Kidney (tissue), 14 donors: ENCODE data around the gene ANKRD11. TPM values are rescaled to one million over a fixed set of nuclear protein-coding genes. Genes with fewer than 3 reads are reported as not detected.

ENCODE experiments used
- DNase-seq, 5 donors: peaks; one replicate each; pipeline ENCODE4 v3.0.0-alpha.2; 2013 to 2020
- FAIRE-seq: peaks from 2 replicates; lab custom pipeline; 2012; peaks lifted over from hg19 to GRCh38; lab: Jason Lieb, UNC
- H3K27ac ChIP-seq, 2 donors: one replicate each; pipeline ENCODE4 v1.7.0; 2013; ENCODE audit warnings: low read depth in 2 of 2, low read length in 2 of 2, inconsistent platforms in 1 of 2
- H3K27me3 ChIP-seq: one replicate; pipeline ENCODE4 v1.7.1; 2013; ENCODE audit warnings: low read length, inconsistent platforms; ENCODE audit not compliant: control insufficient read depth, insufficient read depth
- H3K36me3 ChIP-seq, 3 donors: one replicate each; pipeline versions ENCODE4 v1.7.0 to v1.7.1; 2013; ENCODE audit warnings: low read length in 3 of 3, control low read depth in 1 of 3, inconsistent platforms in 1 of 3; ENCODE audit not compliant: insufficient read depth in 3 of 3, control insufficient read depth in 2 of 3
- H3K4me1 ChIP-seq, 3 donors: one replicate each; pipeline versions ENCODE4 v1.7.0 to v1.7.1; 2013; ENCODE audit warnings: low read length in 3 of 3, inconsistent platforms in 1 of 3, low read depth in 1 of 3; ENCODE audit not compliant: control insufficient read depth in 2 of 3, insufficient read depth in 2 of 3
- H3K4me3 ChIP-seq, 3 donors: one replicate each; pipeline versions ENCODE4 v1.7.0 to v1.8.1; 2013; ENCODE audit warnings: low read length in 3 of 3, control low read depth in 1 of 3, inconsistent platforms in 1 of 3
- H3K9ac ChIP-seq, 3 donors: one replicate each; pipeline versions ENCODE4 v1.7.0 to v1.7.1; 2013; ENCODE audit warnings: low read length in 3 of 3, control low read depth in 1 of 3, inconsistent platforms in 1 of 3
- H3K9me3 ChIP-seq, 3 donors: one replicate each; pipeline versions ENCODE4 v1.7.0 to v1.7.1; 2013; ENCODE audit warnings: low read length in 3 of 3, control low read depth in 1 of 3, inconsistent platforms in 1 of 3; ENCODE audit not compliant: control insufficient read depth in 2 of 3, insufficient read depth in 1 of 3
- intact Hi-C: fragments of 100-400 bp; cut with DNase I; formaldehyde crosslinking; loops from one replicate; pipeline ENCODE4 v1.11.1; 2022
- polyA plus RNA-seq: library from polyadenylated mRNA; stranded (reverse); fragments of 350-450 nt; fragmentation: Illumina TruSeq; extraction: RNeasy Lipid Tissue Mini Kit (QIAGEN cat#74804); gene quantifications from one replicate; pipeline ENCODE4 v1.2.3, GENCODE V29; 2014; ENCODE audit warnings: low read depth, low replicate concordance; ENCODE audit not compliant: insufficient read depth
- total RNA-seq: library from RNA; stranded (reverse); fragmentation: NEBNext Ultra II Directional; extraction: Animal tissue kit (Norgen Biotek cat#: 25700); gene quantifications from one replicate; pipeline ENCODE4 v1.2.1, GENCODE V29; 2021
- TF ChIP-seq, protein P1 (sequence below): IDR thresholded peaks from 3 replicates; pipeline ENCODE4 v1.5.1; 2012; ENCODE audit warnings: mild to moderate bottlenecking, moderate library complexity, borderline replicate concordance; ENCODE audit not compliant: insufficient read depth; ENCODE audit errors: extremely low read depth
- donor health status: control.
- donor health status: control.
- donor health status: control.
- donor health status: control.
- donor health status: control.
- donor health status: DM: yes; HTN: yes; CAD: no.
- donor health status: Normal renal cell carcinoma (clear cell type).

ANKRD11 gene
- total and polyA plus RNA-seq, 2 donors from 2014 or later: 36.2 to 154 TPM

DNA sequence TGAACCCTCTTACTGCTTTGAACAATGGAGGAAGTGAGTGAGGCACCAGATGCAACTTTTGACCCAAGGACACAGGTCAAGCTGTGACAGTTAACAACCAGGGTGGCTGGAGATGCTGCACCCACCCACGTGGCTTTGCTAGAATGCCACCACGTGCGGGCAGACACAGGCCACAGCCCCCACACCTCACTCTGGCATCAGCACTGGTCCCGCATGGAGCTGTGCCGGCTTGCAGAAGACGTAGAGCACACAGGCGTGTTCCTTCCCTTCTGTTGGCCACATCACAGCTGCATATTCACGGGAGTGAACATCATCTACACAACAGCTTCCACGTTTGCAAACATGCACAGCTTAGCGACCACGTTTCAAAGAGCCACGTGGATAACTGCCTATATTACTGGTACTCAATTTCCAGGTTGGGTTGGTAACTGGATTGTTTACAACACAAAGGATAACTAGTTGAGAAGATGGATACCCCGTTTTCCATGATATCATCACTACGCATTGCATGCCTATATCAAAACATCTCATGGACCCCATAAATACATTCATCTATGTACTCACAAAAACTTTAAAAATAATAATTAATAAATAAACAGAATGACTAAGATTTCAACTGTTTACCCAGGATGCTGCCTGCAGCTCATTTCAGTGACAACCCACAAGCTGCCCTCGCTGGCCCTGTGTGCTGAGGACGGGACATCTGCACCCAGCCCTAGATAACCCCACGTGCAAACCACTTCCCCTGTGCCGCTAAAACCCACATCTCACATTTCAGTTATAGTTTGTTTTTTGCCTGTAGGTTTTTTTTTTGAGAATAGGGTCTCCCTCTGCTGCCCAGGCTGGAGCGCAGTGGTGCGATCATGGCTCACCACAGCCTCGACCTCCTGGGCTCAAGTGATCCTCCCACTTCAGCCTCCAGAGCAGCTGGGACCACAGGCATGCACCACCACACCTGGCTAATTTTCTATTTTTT is 132.0 kb downstream of the ANKRD11 start:
- TF ChIP-seq, protein P1, sequence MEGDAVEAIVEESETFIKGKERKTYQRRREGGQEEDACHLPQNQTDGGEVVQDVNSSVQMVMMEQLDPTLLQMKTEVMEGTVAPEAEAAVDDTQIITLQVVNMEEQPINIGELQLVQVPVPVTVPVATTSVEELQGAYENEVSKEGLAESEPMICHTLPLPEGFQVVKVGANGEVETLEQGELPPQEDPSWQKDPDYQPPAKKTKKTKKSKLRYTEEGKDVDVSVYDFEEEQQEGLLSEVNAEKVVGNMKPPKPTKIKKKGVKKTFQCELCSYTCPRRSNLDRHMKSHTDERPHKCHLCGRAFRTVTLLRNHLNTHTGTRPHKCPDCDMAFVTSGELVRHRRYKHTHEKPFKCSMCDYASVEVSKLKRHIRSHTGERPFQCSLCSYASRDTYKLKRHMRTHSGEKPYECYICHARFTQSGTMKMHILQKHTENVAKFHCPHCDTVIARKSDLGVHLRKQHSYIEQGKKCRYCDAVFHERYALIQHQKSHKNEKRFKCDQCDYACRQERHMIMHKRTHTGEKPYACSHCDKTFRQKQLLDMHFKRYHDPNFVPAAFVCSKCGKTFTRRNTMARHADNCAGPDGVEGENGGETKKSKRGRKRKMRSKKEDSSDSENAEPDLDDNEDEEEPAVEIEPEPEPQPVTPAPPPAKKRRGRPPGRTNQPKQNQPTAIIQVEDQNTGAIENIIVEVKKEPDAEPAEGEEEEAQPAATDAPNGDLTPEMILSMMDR: no peak
- no peak overlapping the region for H3K27ac ChIP-seq
- H3K27me3 ChIP-seq: no peaks in the 10 kb centered on the region
- intact Hi-C loops: no loop called here
- DNase-seq (peak in 1 of 5 donors; percentile 55), FAIRE-seq (no peak)
- no peaks in the 10 kb centered on the region for H3K9me3 ChIP-seq
- H3K4me3 ChIP-seq: no peak overlapping the region
- H3K4me1 ChIP-seq: peaks cover 2 to 36% (median 31%) of the 10 kb centered on the region in 3 donors
- H3K9ac ChIP-seq: no peak overlapping the region
- H3K36me3 ChIP-seq: no peaks in the 10 kb centered on the region

DNA sequence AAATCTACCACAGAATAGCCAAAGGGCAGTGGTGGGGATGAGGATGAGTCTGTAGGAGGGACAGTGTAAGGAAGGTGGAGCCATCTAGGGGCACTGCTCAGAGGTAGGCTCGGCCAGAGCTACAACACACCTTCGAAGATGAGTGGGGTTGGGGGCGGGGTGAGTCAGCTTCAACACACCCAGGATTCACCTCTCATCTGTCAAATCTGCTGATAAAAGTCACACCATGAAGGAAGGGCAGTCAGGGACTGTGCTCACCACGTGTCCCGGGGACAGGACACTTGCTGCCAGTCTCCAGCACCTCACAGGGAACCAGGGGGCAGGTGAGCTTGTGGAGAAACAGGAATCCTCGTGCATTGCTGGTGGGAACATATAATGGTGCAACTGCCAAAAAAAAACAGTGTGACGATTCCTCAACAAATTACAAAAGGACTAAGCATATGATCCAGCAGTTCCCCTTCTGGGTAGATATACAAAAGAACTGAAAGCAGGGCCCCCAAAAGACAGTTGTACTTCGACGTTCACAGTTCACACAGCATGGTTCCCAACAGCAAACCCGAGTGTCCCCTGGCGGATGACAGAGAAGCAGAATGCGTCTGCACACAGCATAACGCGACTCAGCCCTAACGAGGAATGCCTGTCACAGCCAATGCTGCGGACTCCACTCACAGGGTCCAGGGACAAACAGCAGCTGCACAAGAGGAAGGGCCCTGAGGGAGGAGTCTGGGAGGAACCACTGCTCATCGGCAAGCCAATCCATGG is 133.1 kb downstream of the ANKRD11 start:
- DNase-seq: peak in 4 of 5 donors; percentile 66 to 84 (median 75)
- Histone ChIP-seq H3K4me1 (peaks cover 2 to 40% (median 40%) of the 10 kb centered on the region in 3 donors), H3K9ac (no peak overlapping the region), H3K27ac (no peak overlapping the region), H3K9me3 (no peaks in the 10 kb centered on the region), H3K36me3 (no peaks in the 10 kb centered on the region), H3K27me3 (no peaks in the 10 kb centered on the region), H3K4me3 (no peak overlapping the region)
- FAIRE-seq: no peak
- intact Hi-C loops: no loop called here
- TF ChIP-seq, protein P1: no peak

DNA sequence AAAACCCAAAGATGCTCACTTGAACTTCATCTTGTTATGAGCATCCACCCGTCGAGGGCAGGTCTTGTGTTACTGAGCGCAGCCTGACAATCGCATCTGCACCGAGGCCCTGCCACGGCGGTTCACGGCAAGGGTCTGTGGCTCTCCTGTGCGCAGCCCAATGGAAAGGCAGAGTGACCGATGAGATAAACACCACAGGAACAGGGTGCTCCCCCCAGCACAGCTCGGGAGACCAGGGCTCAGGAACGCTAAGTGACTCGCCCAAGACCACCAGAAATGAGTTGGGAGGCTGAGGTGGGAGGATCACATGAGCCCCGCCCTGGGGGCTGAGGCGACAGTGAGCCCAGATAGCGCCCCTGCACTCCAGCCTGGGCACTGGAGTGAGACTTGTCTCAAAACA is 134.7 kb downstream of the ANKRD11 start:
- no peaks in the 10 kb centered on the region for H3K9me3 ChIP-seq
- no peak overlapping the region for H3K4me3 ChIP-seq
- intact Hi-C loops: no loop called here
- TF ChIP-seq, protein P1: no peak
- H3K9ac ChIP-seq: no peak overlapping the region
- no peak for FAIRE-seq
- no peak overlapping the region for H3K27ac ChIP-seq
- H3K4me1 ChIP-seq: peaks cover 0 to 44% (median 29%) of the 10 kb centered on the region in 3 donors
- no peaks in the 10 kb centered on the region for H3K27me3 ChIP-seq
- DNase-seq: peak in 1 of 5 donors; percentile 61
- no peaks in the 10 kb centered on the region for H3K36me3 ChIP-seq
